ENCODE results near the gene ATXN2. TPM values are rescaled to one million over a fixed set of nuclear protein-coding genes. Genes with fewer than 3 reads are reported as not detected.
"Not testable (repeated sequence)": the region's sequence is repeated elsewhere in the genome, so short reads cannot be mapped to it uniquely, and the experiment has no call there.

Gene ATXN2
- total RNA-seq, 1 experiment from 2014 or later: 56.3 TPM

- POLR2A ChIA-PET: interaction anchor here (0.5 to 0.7 kb wide), 3 partner anchors 90 to 152 kb away, joined by 3 read pairs; no protein-coding TSS in a partner anchor
- DNase-seq (ENCODE audit: low spot score) (no peak), ATAC-seq (no peak)
- no peak overlapping the region for H3K4me3 Mint-ChIP-seq
- H3K9me3 Mint-ChIP-seq: peaks cover 4% of the 10 kb centered on the region; the same call in 1 of the 2 replicates
- TF ChIP-seq ZNF671 (CRISPR knock-in tag; IDR thresholded peaks at IDR 0.05): no peak
- no peak for TF ChIP-seq KAT7 (CRISPR knock-in tag; IDR thresholded peaks at IDR 0.05; ENCODE audit: borderline replicate concordance)
- no peak for TF ChIP-seq ZNF512 (CRISPR knock-in tag; IDR thresholded peaks at IDR 0.05; ENCODE audit: borderline replicate concordance)
- TF ChIP-seq ZNF263 (CRISPR knock-in tag; IDR thresholded peaks at IDR 0.05; ENCODE audit: low read depth): no peak
- TF ChIP-seq SMAD4 (CRISPR knock-in tag; IDR thresholded peaks at IDR 0.05): no peak
- no peak for TF ChIP-seq ZBTB43 (CRISPR knock-in tag; IDR thresholded peaks at IDR 0.05)
- TF ChIP-seq NR2C2 (CRISPR knock-in tag; IDR thresholded peaks at IDR 0.05): no peak
- no peak for TF ChIP-seq CREB1 (CRISPR knock-in tag; IDR thresholded peaks at IDR 0.05)
- no peak for TF ChIP-seq USF2 (CRISPR knock-in tag; IDR thresholded peaks at IDR 0.05)
- peaks cover 16% of the 10 kb centered on the region for H3K36me3 Mint-ChIP-seq
- H3K27ac Mint-ChIP-seq: no peak overlapping the region
- CTCF ChIA-PET: interaction anchor here (1.0 kb wide), 2 partner anchors 29 to 117 kb away, joined by 3 to 6 read pairs; no protein-coding TSS in a partner anchor
- no peaks in the 10 kb centered on the region for H3K27me3 Mint-ChIP-seq (ENCODE audit: low read depth)
- H3K4me1 Mint-ChIP-seq: peaks cover 5% of the 10 kb centered on the region
These were observed 42.4 kb downstream of the ATXN2 start for GRCh38 chr12:111556676-111557075.

- H3K4me3 Mint-ChIP-seq; H3K9me3 Mint-ChIP-seq; DNase-seq (ENCODE audit: low spot score); POLR2A ChIA-PET; H3K4me1 Mint-ChIP-seq; H3K27me3 Mint-ChIP-seq (ENCODE audit: low read depth); CTCF ChIA-PET; H3K27ac Mint-ChIP-seq; ATAC-seq: not testable (repeated sequence)
- peaks cover 21% of the 10 kb centered on the region for H3K36me3 Mint-ChIP-seq
These were observed 43.8 kb downstream of the ATXN2 start for GRCh38 chr12:111555313-111555712.

GRCh38 chr12:111546758-111547383 is 52.2 kb downstream of the ATXN2 start:
- no peak overlapping the region for H3K27ac Mint-ChIP-seq
- DNase-seq (ENCODE audit: low spot score): no peak
- H3K4me1 Mint-ChIP-seq: no peaks in the 10 kb centered on the region
- no peak for TF ChIP-seq ERG (CRISPR knock-in tag; IDR thresholded peaks at IDR 0.05)
- no peak for TF ChIP-seq SMAD3 (CRISPR knock-in tag; IDR thresholded peaks at IDR 0.05; ENCODE audit: borderline replicate concordance)
- TF ChIP-seq SOX15 (CRISPR knock-in tag; IDR thresholded peaks at IDR 0.05): no peak
- no peak for TF ChIP-seq ATF1 (CRISPR knock-in tag; IDR thresholded peaks at IDR 0.05)
- TF ChIP-seq TEAD1 (CRISPR knock-in tag; IDR thresholded peaks at IDR 0.05): no peak
- no peak for TF ChIP-seq ATF3 (CRISPR knock-in tag; conservative IDR thresholded peaks at IDR 0.05)
- TF ChIP-seq E2F5 (CRISPR knock-in tag; IDR thresholded peaks at IDR 0.05): no peak
- no peak for TF ChIP-seq NFYB (CRISPR knock-in tag; conservative IDR thresholded peaks at IDR 0.05; ENCODE audit: low read depth)
- no peaks in the 10 kb centered on the region for H3K27me3 Mint-ChIP-seq (ENCODE audit: low read depth)
- peaks cover 47% of the 10 kb centered on the region for H3K36me3 Mint-ChIP-seq
- H3K9me3 Mint-ChIP-seq: no peaks in the 10 kb centered on the region
- no peak overlapping the region for H3K4me3 Mint-ChIP-seq
- POLR2A ChIA-PET: no interaction called here
- CTCF ChIA-PET: no interaction called here
- ATAC-seq: no peak

All from WTC11 (cell line).